Naive thymus-derived CD4-positive, alpha-beta T cell (primary cell): Measurements from ENCODE around the gene TCHHL1. TPM values are rescaled to one million over a fixed set of nuclear protein-coding genes. Genes with fewer than 3 reads are reported as not detected.

Source experiments
- ATAC-seq: fragments of 150-1000 bp; cut with Tn5 transposase; 2 replicates; pipeline ENCODE4 v1.10.0; 2021; ENCODE audit warnings: mild to moderate bottlenecking, moderate library complexity
- CTCF ChIA-PET: fragments of 350-600 bp; sonication (Branson Sonifier 250); formaldehyde crosslinking; loops from one replicate; lab custom pipeline; 2021; ENCODE audit warnings: antibody characterized with exemption; lab: Charles Lee
- POLR2A ChIA-PET: fragments of 350-600 bp; sonication (Branson Sonifier 250); formaldehyde crosslinking; loops from one replicate; lab custom pipeline; 2021; ENCODE audit warnings: antibody characterized with exemption, inconsistent platforms; lab: Charles Lee
- DNase-seq, 9 donors: peaks; one replicate each; pipeline versions ENCODE4 v3.0.0 to v3.0.0-alpha.2; 2020 to 2022; ENCODE audit warnings: mixed read lengths in 1 of 9
- H3K27ac ChIP-seq: one replicate; pipeline ENCODE4 v1.7.0; 2013; ENCODE audit warnings: mild to moderate bottlenecking, low read depth, low read length, moderate library complexity
- H3K27me3 ChIP-seq, 2 donors: one replicate each; pipeline ENCODE4 v1.7.0; 2013; ENCODE audit warnings: low read length in 2 of 2, mild to moderate bottlenecking in 2 of 2, moderate library complexity in 2 of 2; ENCODE audit not compliant: control insufficient read depth in 2 of 2, insufficient read depth in 2 of 2
- H3K36me3 ChIP-seq, 3 experiments: 1 replicate in 2 of 3; 2 replicates in 1 of 3; pipeline ENCODE4 v1.7.0; 2013; ENCODE audit warnings: low read length in 3 of 3, mild to moderate bottlenecking in 3 of 3, moderate library complexity in 1 of 3; ENCODE audit not compliant: insufficient read depth in 3 of 3, control insufficient read depth in 2 of 3
- H3K4me1 ChIP-seq, 2 donors: one replicate each; pipeline ENCODE4 v1.7.0; 2013; ENCODE audit warnings: low read length in 2 of 2, mild to moderate bottlenecking in 2 of 2, moderate library complexity in 1 of 2; ENCODE audit not compliant: control insufficient read depth in 2 of 2, insufficient read depth in 2 of 2
- H3K4me3 ChIP-seq: 2 replicates; pipeline ENCODE4 v1.7.0; 2013; ENCODE audit warnings: mild to moderate bottlenecking, low read length
- H3K9me3 ChIP-seq, 3 experiments: 1 replicate in 2 of 3; 2 replicates in 1 of 3; pipeline ENCODE4 v1.7.0; 2013; ENCODE audit warnings: low read length in 3 of 3; ENCODE audit not compliant: control insufficient read depth in 2 of 3
- H3K27ac Mint-ChIP-seq, 9 donors: one replicate each; pipeline ENCODE4 v1.8.0; 2020 to 2022; ENCODE audit warnings: mixed read lengths in 9 of 9, mild to moderate bottlenecking in 8 of 9, moderate library complexity in 5 of 9, inconsistent platforms in 2 of 9
- H3K27me3 Mint-ChIP-seq, 5 donors: one replicate each; pipeline ENCODE4 v1.8.0; 2021 to 2022; ENCODE audit warnings: mixed read lengths in 5 of 5, mild to moderate bottlenecking in 1 of 5
- H3K36me3 Mint-ChIP-seq, 5 donors: one replicate each; pipeline ENCODE4 v1.8.0; 2020 to 2022; ENCODE audit warnings: mixed read lengths in 5 of 5, mild to moderate bottlenecking in 3 of 5, inconsistent platforms in 1 of 5
- H3K4me1 Mint-ChIP-seq, 7 donors: one replicate each; pipeline ENCODE4 v1.8.0; 2020 to 2022; ENCODE audit warnings: mixed read lengths in 7 of 7, mild to moderate bottlenecking in 3 of 7, inconsistent platforms in 1 of 7
- H3K4me3 Mint-ChIP-seq, 10 donors: one replicate each; pipeline ENCODE4 v1.8.0; 2020 to 2022; ENCODE audit warnings: mild to moderate bottlenecking in 10 of 10, mixed read lengths in 10 of 10, moderate library complexity in 6 of 10, inconsistent platforms in 2 of 10
- H3K9me3 Mint-ChIP-seq, 11 donors: one replicate each; pipeline ENCODE4 v1.8.0; 2020 to 2022; ENCODE audit warnings: mixed read lengths in 11 of 11, mild to moderate bottlenecking in 4 of 11, inconsistent platforms in 1 of 11, moderate library complexity in 1 of 11
- intact Hi-C, 2 donors: fragments of 100-400 bp; cut with micrococcal nuclease; formaldehyde crosslinking; loops; one replicate each; pipeline ENCODE4 v1.15.1; 2023
- polyA plus RNA-seq, 2 donors: library from polyadenylated mRNA; unstranded; fragments of 300-500 nt; fragmentation: Illumina TruSeq; gene quantifications; one replicate each; pipeline ENCODE4 v1.2.3, GENCODE V29; 2021
- total RNA-seq, 6 experiments: library from RNA in 5 of 6; stranded (reverse) in 5 of 6; gene quantifications; 1 replicate in 5 of 6; 2 replicates in 1 of 6; pipeline ENCODE4 v1.2.3 and lab custom pipeline; 2021 to 2026

The TCHHL1 gene
- total RNA-seq (not detected), polyA plus RNA-seq (not detected), total RNA-seq (lab: John Stamatoyannopoulos, UW) (not detected)

DNA sequence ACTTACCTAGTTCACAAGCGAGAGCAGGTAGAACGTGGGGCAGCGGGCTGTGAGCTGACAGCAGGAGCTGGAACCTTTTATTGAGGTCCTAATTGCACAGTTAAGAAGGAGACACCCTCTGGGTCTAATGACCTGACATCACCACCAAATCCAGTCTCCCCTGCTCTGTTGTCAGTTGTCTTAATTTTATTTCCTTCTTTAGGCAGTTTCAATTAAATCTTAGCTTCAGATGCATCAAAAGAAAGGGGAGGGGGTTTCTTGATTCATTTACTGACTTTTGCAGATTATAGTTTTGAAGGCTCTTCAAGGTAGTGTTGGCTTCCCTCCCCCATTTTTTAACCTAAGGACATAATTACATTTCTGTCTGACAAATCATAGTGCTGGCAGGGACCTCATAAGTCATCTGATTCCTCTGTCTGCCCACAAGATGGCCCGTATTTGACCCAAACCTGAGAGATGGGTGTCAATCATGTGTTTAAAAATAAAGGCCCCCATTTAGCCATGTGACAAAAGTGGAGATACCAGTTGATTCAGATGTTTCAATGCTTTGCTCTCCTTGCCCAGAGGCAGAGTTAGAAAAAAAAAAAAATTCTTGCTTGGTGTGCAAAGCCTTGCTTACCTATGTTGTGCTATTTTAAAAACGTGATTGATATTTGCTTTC is at the start of gene TCHHL1:
TCHHL1 (minus strand) TSS at position 51 of the 661 bp plus-strand sequence. CDS start 921 bp downstream, outside the sequence.
- no peak within 1 kb of the TSS for H3K27ac Mint-ChIP-seq
- ChIA-PET POLR2A (no interaction called here), CTCF (no interaction called here)
- no peak within 1 kb of the TSS for H3K4me3 ChIP-seq
- no peaks in the 10 kb centered on the region for H3K36me3 ChIP-seq
- H3K4me3 Mint-ChIP-seq, result no peak within 1 kb of the TSS
- peaks cover 15 to 45% (median 30%) of the 10 kb centered on the region in 5 donors for H3K27me3 Mint-ChIP-seq
- H3K27ac ChIP-seq, result no peak within 1 kb of the TSS
- intact Hi-C loops, result no loop called here
- H3K36me3 Mint-ChIP-seq, result peaks cover 0 to 21% (median 0%) of the 10 kb centered on the region in 5 donors
- peaks cover 0 to 7% (median 0%) of the 10 kb centered on the region in 3 experiments for H3K9me3 ChIP-seq
- H3K27me3 ChIP-seq, result no peaks in the 10 kb centered on the region
- peaks cover 2 to 27% (median 19%) of the 10 kb centered on the region in 11 donors for H3K9me3 Mint-ChIP-seq
- DNase-seq (no peak), ATAC-seq (no peak)
- H3K4me1 ChIP-seq, result no peaks in the 10 kb centered on the region
- no peaks in the 10 kb centered on the region for H3K4me1 Mint-ChIP-seq

DNA sequence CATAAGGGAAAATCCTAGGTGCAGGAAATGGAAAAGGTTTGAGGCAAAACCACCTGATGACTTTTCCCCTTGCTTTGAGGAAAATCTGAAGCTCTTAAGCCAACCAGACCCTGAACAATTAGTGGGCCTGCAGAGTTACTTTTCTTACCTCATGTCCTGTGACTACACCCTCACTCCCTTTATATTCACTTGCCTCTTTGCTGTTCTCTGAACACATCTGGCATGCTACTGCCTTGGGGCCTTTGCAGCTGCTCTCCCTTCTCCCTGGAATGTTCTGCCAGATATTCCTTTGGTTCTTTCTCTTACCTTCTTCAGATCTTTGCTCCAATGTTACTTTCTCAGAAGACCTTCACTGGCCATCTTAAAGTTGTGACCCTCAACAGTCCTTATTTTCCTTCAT is 48.4 kb upstream of the TCHHL1 start:
- peaks cover 39 to 67% (median 42%) of the 10 kb centered on the region in 5 donors for H3K27me3 Mint-ChIP-seq

DNA sequence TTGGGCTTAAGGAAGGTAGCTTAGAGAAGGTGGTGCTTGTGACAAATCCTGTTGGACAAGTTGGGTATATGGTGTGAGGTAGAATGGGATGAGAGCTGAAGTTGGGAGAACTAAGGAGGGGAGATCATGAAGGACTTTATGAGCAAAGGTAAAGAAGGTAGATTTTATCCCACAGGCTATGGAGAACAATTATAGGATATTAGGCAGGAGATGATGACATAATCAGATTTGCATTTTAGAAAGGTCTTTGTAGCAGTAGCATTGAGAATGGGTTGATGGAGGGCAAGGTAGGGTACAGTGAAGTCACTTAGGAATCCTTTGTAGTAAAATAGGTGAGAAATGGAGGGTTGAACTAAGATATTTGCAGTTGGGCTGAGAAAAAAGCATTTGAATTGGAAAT is 41.3 kb upstream of the TCHHL1 start:
- ChIA-PET POLR2A (no interaction called here), CTCF (no interaction called here)
- no peak overlapping the region for H3K27ac ChIP-seq
- Mint-ChIP-seq H3K27ac (no peak overlapping the region), H3K4me3 (no peak overlapping the region), H3K9me3 (peaks cover 0 to 41% (median 13%) of the 10 kb centered on the region in 11 donors), H3K27me3 (peaks cover 53 to 69% (median 65%) of the 10 kb centered on the region in 5 donors), H3K4me1 (peaks cover 0 to 2% (median 0%) of the 10 kb centered on the region in 7 donors), H3K36me3 (peaks cover 0 to 10% (median 0%) of the 10 kb centered on the region in 5 donors)
- ATAC-seq, result no peak
- H3K9me3 ChIP-seq, result peaks cover 0 to 15% (median 0%) of the 10 kb centered on the region in 3 experiments
- no peaks in the 10 kb centered on the region for H3K27me3 ChIP-seq
- DNase-seq, result no peak
- no peaks in the 10 kb centered on the region for H3K4me1 ChIP-seq
- H3K4me3 ChIP-seq, result no peak overlapping the region
- intact Hi-C loops, result no loop called here
- H3K36me3 ChIP-seq, result no peaks in the 10 kb centered on the region

More for the DNA sequence above, 48.4 kb upstream of the TCHHL1 start:
- Mint-ChIP-seq H3K4me3 (no peak overlapping the region), H3K4me1 (no peaks in the 10 kb centered on the region), H3K27ac (no peak overlapping the region), H3K36me3 (peaks cover 0 to 5% (median 0%) of the 10 kb centered on the region in 5 donors), H3K9me3 (peaks cover 0 to 25% (median 12%) of the 10 kb centered on the region in 11 donors)
- POLR2A ChIA-PET, result no interaction called here
- ATAC-seq (no peak), DNase-seq (no peak)
- CTCF ChIA-PET, result interaction anchor here (1.1 kb wide), 1 partner anchor 30 kb away, joined by 3 read pairs; no protein-coding TSS in a partner anchor
- Histone ChIP-seq H3K27me3 (no peaks in the 10 kb centered on the region), H3K4me1 (no peaks in the 10 kb centered on the region), H3K27ac (no peak overlapping the region), H3K9me3 (peaks cover 0 to 10% (median 0%) of the 10 kb centered on the region in 3 experiments), H3K36me3 (no peaks in the 10 kb centered on the region), H3K4me3 (no peak overlapping the region)
- intact Hi-C loops, result no loop called here

DNA sequence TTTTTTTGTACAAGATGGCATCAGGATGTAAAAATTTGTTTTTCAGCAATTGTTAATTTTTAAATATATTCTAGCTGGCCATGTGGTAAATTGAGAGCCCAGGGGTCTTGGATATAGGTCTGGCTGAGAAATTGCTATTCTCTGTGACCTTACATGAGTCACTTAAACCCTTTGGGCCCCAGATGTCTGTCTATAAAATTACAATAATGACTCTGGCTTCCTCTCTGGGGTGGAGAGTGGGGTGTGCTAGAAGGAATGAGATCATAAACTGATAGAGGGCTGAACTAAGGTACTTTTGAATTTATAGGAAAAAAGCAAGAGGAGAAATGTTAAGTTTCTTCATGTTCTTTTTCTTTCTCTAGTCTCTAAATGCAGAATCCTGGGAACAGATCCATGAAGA is 38.8 kb upstream of the TCHHL1 start:
- Mint-ChIP-seq H3K9me3 (peaks cover 0 to 24% (median 4%) of the 10 kb centered on the region in 11 donors), H3K27ac (no peak overlapping the region), H3K36me3 (peaks cover 0 to 8% (median 0%) of the 10 kb centered on the region in 5 donors), H3K4me1 (peaks cover 0 to 2% (median 0%) of the 10 kb centered on the region in 7 donors), H3K27me3 (peaks cover 55 to 64% (median 57%) of the 10 kb centered on the region in 5 donors), H3K4me3 (no peak overlapping the region)
- ChIA-PET CTCF (no interaction called here), POLR2A (no interaction called here)
- ATAC-seq, result no peak
- Histone ChIP-seq H3K27ac (no peak overlapping the region), H3K9me3 (peaks cover 0 to 8% (median 0%) of the 10 kb centered on the region in 3 experiments), H3K27me3 (no peaks in the 10 kb centered on the region), H3K4me1 (no peaks in the 10 kb centered on the region), H3K4me3 (no peak overlapping the region), H3K36me3 (no peaks in the 10 kb centered on the region)
- DNase-seq, result no peak
- intact Hi-C loops, result no loop called here

DNA sequence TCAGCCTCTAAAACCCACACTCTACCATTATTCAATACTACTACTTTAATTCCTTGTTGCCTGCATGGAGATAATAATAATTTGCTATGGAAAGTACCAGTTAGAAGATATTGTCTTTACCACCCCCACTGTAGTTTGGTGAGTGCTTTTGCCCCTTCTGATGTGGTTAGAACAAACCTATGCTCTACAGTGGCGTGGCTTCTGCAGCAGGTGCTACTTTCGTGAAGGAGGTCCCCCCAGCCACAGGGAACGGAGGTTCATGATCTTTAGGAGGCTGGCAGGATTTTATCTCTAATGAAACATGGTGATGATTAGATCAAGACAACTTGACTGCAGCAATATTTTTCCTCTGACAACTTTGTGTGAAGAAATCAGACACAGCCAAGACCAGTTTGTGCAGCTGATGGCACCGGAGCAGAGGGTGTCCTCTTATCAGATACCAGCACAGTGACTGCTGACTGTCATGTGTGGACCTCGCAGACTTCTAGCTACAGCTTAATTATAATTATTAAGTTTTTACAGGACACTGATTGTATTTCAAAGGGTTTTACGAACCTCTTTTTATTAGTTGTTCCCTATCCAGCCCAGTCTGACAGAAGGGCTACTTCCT is 37.1 kb upstream of the TCHHL1 start:
- POLR2A ChIA-PET, result no interaction called here
- DNase-seq, result no peak
- H3K36me3 ChIP-seq, result no peaks in the 10 kb centered on the region
- Mint-ChIP-seq H3K4me1 (peaks cover 0 to 2% (median 0%) of the 10 kb centered on the region in 7 donors), H3K36me3 (no peaks in the 10 kb centered on the region), H3K27me3 (peaks cover 57 to 73% (median 59%) of the 10 kb centered on the region in 5 donors), H3K4me3 (no peak overlapping the region), H3K27ac (no peak overlapping the region), H3K9me3 (peaks cover 0 to 9% (median 0%) of the 10 kb centered on the region in 11 donors)
- no peak for ATAC-seq
- intact Hi-C loops, result no loop called here
- CTCF ChIA-PET, result no interaction called here
- no peaks in the 10 kb centered on the region for H3K4me1 ChIP-seq
- no peaks in the 10 kb centered on the region for H3K27me3 ChIP-seq
- H3K4me3 ChIP-seq, result no peak overlapping the region
- no peaks in the 10 kb centered on the region for H3K9me3 ChIP-seq
- no peak overlapping the region for H3K27ac ChIP-seq

DNA sequence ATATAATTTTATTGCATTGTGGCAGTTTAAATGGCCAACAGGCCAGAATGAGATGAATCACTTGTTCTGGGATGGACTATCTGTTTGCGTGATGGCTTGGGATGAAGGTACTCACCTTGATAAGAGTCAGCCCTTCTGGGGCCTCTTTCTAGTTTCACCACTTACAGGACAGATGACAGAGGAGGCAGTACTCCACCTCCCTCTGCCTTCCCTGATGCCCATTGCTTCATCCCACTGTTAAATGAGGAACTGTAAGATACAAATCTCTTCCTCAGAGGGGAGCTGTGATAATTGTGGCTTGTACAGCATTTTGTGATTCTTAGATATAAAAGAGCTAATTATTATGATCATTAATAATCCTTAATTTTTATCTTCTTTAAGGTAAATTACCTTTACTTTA is 30.1 kb upstream of the TCHHL1 start:
- ChIA-PET CTCF (no interaction called here), POLR2A (no interaction called here)
- H3K27ac ChIP-seq, result no peak overlapping the region
- peaks cover 0 to 7% of the 10 kb centered on the region in 2 donors for H3K27me3 ChIP-seq
- H3K4me1 ChIP-seq, result no peaks in the 10 kb centered on the region
- H3K4me3 ChIP-seq, result no peak overlapping the region
- Mint-ChIP-seq H3K9me3 (no peaks in the 10 kb centered on the region), H3K4me3 (no peak overlapping the region), H3K27me3 (peaks cover 37 to 69% (median 51%) of the 10 kb centered on the region in 5 donors), H3K27ac (no peak overlapping the region), H3K36me3 (peaks cover 0 to 3% (median 0%) of the 10 kb centered on the region in 5 donors), H3K4me1 (peaks cover 0 to 1% (median 0%) of the 10 kb centered on the region in 7 donors)
- ATAC-seq, result no peak
- H3K36me3 ChIP-seq, result no peaks in the 10 kb centered on the region
- intact Hi-C loops, result no loop called here
- H3K9me3 ChIP-seq, result no peaks in the 10 kb centered on the region
- DNase-seq, result no peak
